HEK293 (cell line): ENCODE data around the gene WTAP.
A peak's percentile ranks its signal among the peaks of the same experiment; 100 is the strongest.

ENCODE experiments used
- BCL11A ChIP-seq: fragments of 450-650 bp; formaldehyde crosslinking; IDR thresholded peaks from 2 replicates; pipeline ENCODE4 v1.5.1; 2016; ENCODE audit warnings: low read depth, missing biosample characterization, missing genetic modification characterization
- HOXC10 ChIP-seq: sonication (generic); formaldehyde crosslinking; IDR thresholded peaks from 2 replicates; pipeline ENCODE4 v1.8.1; 2023; ENCODE audit warnings: mild to moderate bottlenecking, missing genetic modification reagents
- KLF10 ChIP-seq: fragments of 450-650 bp; IDR thresholded peaks from 2 replicates; pipeline ENCODE4 v1.5.1; 2018; ENCODE audit warnings: missing biosample characterization, mild to moderate bottlenecking, missing genetic modification characterization
- KLF9 ChIP-seq: fragments of 450-650 bp; formaldehyde crosslinking; IDR thresholded peaks from 2 replicates; pipeline ENCODE4 v1.5.1; 2016; ENCODE audit warnings: missing biosample characterization, missing genetic modification characterization, low read depth
- MEIS1 ChIP-seq: sonication (generic); formaldehyde crosslinking; IDR thresholded peaks from 2 replicates; pipeline ENCODE4 v1.8.1; 2022; ENCODE audit warnings: missing genetic modification reagents, mild to moderate bottlenecking, borderline replicate concordance
- SCRT1 ChIP-seq: fragments of 450-650 bp; formaldehyde crosslinking; IDR thresholded peaks from 2 replicates; pipeline ENCODE4 v1.5.1; 2016; ENCODE audit warnings: missing biosample characterization, missing genetic modification characterization, borderline replicate concordance
- WT1 ChIP-seq: fragments of 450-650 bp; formaldehyde crosslinking; IDR thresholded peaks from 2 replicates; pipeline ENCODE4 v1.5.1; 2016; ENCODE audit warnings: missing biosample characterization, missing genetic modification characterization
- YY1 ChIP-seq: fragments of 450-650 bp; formaldehyde crosslinking; IDR thresholded peaks from 2 replicates; pipeline ENCODE4 v1.5.1; 2018; ENCODE audit warnings: missing biosample characterization, missing genetic modification characterization
- ZFP41 ChIP-seq: fragments of 450-650 bp; formaldehyde crosslinking; IDR thresholded peaks from 2 replicates; pipeline ENCODE4 v1.5.1; 2016; ENCODE audit warnings: missing biosample characterization, missing genetic modification characterization, borderline replicate concordance
- ZNF114 ChIP-seq: fragments of 450-650 bp; formaldehyde crosslinking; IDR thresholded peaks from 2 replicates; pipeline ENCODE4 v1.5.0; 2017; ENCODE audit warnings: missing biosample characterization, missing genetic modification characterization
- ZNF121 ChIP-seq: fragments of 450-650 bp; formaldehyde crosslinking; IDR thresholded peaks from 2 replicates; pipeline ENCODE4 v1.5.1; 2016; ENCODE audit warnings: missing biosample characterization, missing genetic modification characterization
- ZNF133 ChIP-seq: fragments of 450-650 bp; formaldehyde crosslinking; IDR thresholded peaks from 2 replicates; pipeline ENCODE4 v1.5.1; 2016; ENCODE audit warnings: missing biosample characterization, missing genetic modification characterization
- ZNF19 ChIP-seq: fragments of 450-650 bp; formaldehyde crosslinking; IDR thresholded peaks from 2 replicates; pipeline ENCODE4; 2016; ENCODE audit warnings: missing biosample characterization, missing genetic modification characterization, low read depth
- ZNF266 ChIP-seq: fragments of 450-650 bp; formaldehyde crosslinking; IDR thresholded peaks from 2 replicates; pipeline ENCODE4 v1.5.1; 2016; ENCODE audit warnings: missing biosample characterization, missing genetic modification characterization, low read depth
- ZNF302 ChIP-seq: fragments of 450-650 bp; formaldehyde crosslinking; IDR thresholded peaks from 2 replicates; pipeline ENCODE4 v1.5.1; 2016; ENCODE audit warnings: missing biosample characterization, missing genetic modification characterization, low read depth
- ZNF335 ChIP-seq: fragments of 450-650 bp; formaldehyde crosslinking; conservative IDR thresholded peaks from 2 replicates; pipeline ENCODE4 v1.5.1; 2016; ENCODE audit warnings: missing biosample characterization, missing genetic modification characterization
- ZNF354C ChIP-seq: fragments of 450-650 bp; formaldehyde crosslinking; IDR thresholded peaks from 2 replicates; pipeline ENCODE4 v1.5.1; 2016; ENCODE audit warnings: missing biosample characterization, missing genetic modification characterization, low read depth, borderline replicate concordance
- ZNF394 ChIP-seq: fragments of 450-650 bp; formaldehyde crosslinking; IDR thresholded peaks from 2 replicates; pipeline ENCODE4 v1.5.1; 2016; ENCODE audit warnings: missing biosample characterization, missing genetic modification characterization, mild to moderate bottlenecking, moderate library complexity, borderline replicate concordance
- ZNF624 ChIP-seq: fragments of 450-650 bp; formaldehyde crosslinking; IDR thresholded peaks from 2 replicates; pipeline ENCODE4 v1.5.1; 2017; ENCODE audit warnings: missing biosample characterization, missing genetic modification characterization
- ZNF707 ChIP-seq: fragments of 450-650 bp; formaldehyde crosslinking; IDR thresholded peaks from 2 replicates; pipeline ENCODE4 v1.5.1; 2016; ENCODE audit warnings: missing biosample characterization, missing genetic modification characterization
- ZNF76 ChIP-seq: fragments of 450-650 bp; formaldehyde crosslinking; IDR thresholded peaks from 2 replicates; pipeline ENCODE4; 2016; ENCODE audit warnings: low read depth, missing biosample characterization, missing genetic modification characterization, borderline replicate concordance
- ZNF785 ChIP-seq: fragments of 450-650 bp; formaldehyde crosslinking; IDR thresholded peaks from 2 replicates; pipeline ENCODE4 v1.5.1; 2016; ENCODE audit warnings: missing biosample characterization, missing genetic modification characterization
- ZNF791 ChIP-seq: fragments of 450-650 bp; formaldehyde crosslinking; IDR thresholded peaks from 2 replicates; pipeline ENCODE4 v1.5.1; 2016; ENCODE audit warnings: missing biosample characterization, missing genetic modification characterization
- TF ChIP-seq, protein P1 (sequence below): fragments of 450-650 bp; formaldehyde crosslinking; IDR thresholded peaks from 2 replicates; pipeline ENCODE4 v1.5.1; 2016; ENCODE audit warnings: missing biosample characterization, missing genetic modification characterization
- TF ChIP-seq, protein P2 (sequence below): fragments of 450-650 bp; formaldehyde crosslinking; IDR thresholded peaks from 2 replicates; pipeline ENCODE4 v1.5.1; 2016; ENCODE audit warnings: missing biosample characterization, missing genetic modification characterization
- TF ChIP-seq, protein P3 (sequence below): fragments of 450-650 bp; IDR thresholded peaks from 2 replicates; pipeline ENCODE4 v1.5.1; 2018; ENCODE audit warnings: missing biosample characterization, missing genetic modification characterization
- TF ChIP-seq, protein P4 (sequence below): fragments of 450-650 bp; formaldehyde crosslinking; IDR thresholded peaks from 2 replicates; pipeline ENCODE4 v1.5.1; 2016; ENCODE audit warnings: missing biosample characterization, missing genetic modification characterization
- TF ChIP-seq, protein P5 (sequence below): fragments of 450-650 bp; formaldehyde crosslinking; IDR thresholded peaks from 2 replicates; pipeline ENCODE4 v1.5.1; 2017; ENCODE audit warnings: missing biosample characterization, missing genetic modification characterization

WTAP gene

DNA sequence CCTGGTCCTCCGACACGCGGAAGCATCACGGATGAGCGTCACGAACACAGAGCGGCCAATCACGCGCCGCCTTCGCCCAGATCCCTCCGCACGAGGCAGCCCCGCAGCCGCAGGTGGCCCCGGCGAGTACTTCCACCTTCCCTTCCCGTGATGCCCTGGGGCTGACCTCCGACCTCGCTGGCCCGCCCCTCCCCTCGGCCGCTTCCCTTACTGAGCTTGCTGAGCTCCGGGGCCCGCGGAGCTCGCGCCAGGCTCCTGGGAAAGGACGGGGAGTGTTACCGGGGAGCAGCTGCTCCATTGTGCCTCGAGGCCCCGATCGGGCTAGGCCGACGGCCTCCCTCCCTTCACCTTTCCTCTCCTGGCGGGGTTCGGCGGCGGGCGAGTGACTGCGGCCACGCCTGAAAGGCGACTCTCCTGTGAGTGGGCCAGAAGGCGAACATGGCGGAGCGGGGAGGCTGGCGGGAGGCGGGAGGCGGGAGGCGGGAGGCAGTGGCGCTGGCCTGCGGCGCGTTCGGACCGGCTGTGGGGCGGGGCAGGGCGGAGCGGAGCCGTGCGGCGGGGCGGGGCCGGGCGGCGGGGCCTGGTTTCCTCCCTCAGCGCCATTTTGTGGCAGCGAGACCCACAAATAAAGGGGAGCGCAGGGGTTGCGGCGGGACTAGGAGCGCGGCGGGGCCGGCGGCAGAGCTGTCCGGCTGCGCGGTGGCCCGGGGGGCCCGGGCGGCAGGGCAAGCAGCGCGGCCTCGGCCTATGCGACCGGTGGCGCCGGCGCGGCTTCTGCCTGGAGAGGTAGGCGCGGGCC lies at the start of gene WTAP (continued):
- TF ChIP-seq YY1 (tag by site-specific recombination) (peak; percentile 87), KLF10 (no peak; the same call in 1 of the 2 replicates), ZNF707 (tag by site-specific recombination) (no peak; the same call in 1 of the 2 replicates), WT1 (tag by site-specific recombination) (peak; percentile 78), MEIS1 (CRISPR knock-in tag) (no peak), ZNF791 (tag by site-specific recombination) (no peak), HOXC10 (peak; percentile 96), KLF9 (tag by site-specific recombination) (peak; percentile 93), ZNF133 (tag by site-specific recombination) (no peak), ZNF114 (tag by site-specific recombination) (no peak), ZNF19 (tag by site-specific recombination) (no peak), ZNF266 (tag by site-specific recombination) (0 out of 2 replicates have a peak, but pooled peaks have one; percentile 27), ZFP41 (no peak), SCRT1 (tag by site-specific recombination) (peak; percentile 97), ZNF624 (no peak), ZNF785 (tag by site-specific recombination) (peak; percentile 91; the same call in 1 of the 2 replicates), ZNF76 (tag by site-specific recombination) (peak; percentile 97), ZNF121 (peak; percentile 67; the same call in 1 of the 2 replicates), ZNF394 (peak; percentile 88), ZNF335 (tag by site-specific recombination) (peak; percentile 75), ZNF302 (tag by site-specific recombination) (peak; percentile 8; the same call in 1 of the 2 replicates), BCL11A (tag by site-specific recombination) (peak; percentile 95), ZNF354C (tag by site-specific recombination) (no peak)
- TF ChIP-seq, protein P1, sequence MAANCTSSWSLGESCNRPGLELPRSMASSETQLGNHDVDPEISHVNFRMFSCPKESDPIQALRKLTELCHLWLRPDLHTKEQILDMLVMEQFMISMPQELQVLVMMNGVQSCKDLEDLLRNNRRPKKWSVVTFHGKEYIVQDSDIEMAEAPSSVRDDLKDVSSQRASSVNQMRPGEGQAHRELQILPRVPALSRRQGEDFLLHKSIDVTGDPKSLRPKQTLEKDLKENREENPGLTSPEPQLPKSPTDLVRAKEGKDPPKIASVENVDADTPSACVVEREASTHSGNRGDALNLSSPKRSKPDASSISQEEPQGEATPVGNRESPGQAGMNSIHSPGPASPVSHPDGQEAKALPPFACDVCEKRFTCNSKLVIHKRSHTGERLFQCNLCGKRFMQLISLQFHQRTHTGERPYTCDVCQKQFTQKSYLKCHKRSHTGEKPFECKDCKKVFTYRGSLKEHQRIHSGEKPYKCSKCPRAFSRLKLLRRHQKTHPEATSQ (tag by site-specific recombination), result peak; percentile 95; the same call in 1 of the 2 replicates
- TF ChIP-seq, protein P2, sequence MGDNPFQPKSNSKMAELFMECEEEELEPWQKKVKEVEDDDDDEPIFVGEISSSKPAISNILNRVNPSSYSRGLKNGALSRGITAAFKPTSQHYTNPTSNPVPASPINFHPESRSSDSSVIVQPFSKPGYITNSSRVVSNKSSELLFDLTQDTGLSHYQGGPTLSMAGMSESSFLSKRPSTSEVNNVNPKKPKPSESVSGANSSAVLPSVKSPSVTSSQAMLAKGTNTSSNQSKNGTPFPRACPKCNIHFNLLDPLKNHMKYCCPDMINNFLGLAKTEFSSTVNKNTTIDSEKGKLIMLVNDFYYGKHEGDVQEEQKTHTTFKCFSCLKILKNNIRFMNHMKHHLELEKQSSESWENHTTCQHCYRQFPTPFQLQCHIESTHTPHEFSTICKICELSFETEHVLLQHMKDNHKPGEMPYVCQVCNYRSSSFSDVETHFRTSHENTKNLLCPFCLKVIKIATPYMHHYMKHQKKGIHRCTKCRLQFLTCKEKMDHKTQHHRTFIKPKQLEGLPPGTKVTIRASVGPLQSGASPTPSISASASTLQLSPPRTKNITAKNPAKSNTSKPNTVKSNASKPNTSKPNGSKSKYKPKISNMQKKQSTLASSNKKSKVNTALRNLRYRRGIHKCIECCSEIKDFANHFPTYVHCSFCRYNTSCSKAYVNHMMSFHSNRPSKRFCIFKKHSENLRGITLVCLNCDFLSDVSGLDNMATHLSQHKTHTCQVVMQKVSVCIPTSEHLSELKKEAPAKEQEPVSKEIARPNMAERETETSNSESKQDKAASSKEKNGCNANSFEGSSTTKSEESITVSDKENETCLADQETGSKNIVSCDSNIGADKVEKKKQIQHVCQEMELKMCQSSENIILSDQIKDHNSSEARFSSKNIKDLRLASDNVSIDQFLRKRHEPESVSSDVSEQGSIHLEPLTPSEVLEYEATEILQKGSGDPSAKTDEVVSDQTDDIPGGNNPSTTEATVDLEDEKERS (tag by site-specific recombination), result peak; percentile 20; the same call in 1 of the 2 replicates
- TF ChIP-seq, protein P3, sequence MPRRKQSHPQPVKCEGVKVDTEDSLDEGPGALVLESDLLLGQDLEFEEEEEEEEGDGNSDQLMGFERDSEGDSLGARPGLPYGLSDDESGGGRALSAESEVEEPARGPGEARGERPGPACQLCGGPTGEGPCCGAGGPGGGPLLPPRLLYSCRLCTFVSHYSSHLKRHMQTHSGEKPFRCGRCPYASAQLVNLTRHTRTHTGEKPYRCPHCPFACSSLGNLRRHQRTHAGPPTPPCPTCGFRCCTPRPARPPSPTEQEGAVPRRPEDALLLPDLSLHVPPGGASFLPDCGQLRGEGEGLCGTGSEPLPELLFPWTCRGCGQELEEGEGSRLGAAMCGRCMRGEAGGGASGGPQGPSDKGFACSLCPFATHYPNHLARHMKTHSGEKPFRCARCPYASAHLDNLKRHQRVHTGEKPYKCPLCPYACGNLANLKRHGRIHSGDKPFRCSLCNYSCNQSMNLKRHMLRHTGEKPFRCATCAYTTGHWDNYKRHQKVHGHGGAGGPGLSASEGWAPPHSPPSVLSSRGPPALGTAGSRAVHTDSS (tag by site-specific recombination), result peak; percentile 10; the same call in 1 of the 2 replicates
- TF ChIP-seq, protein P4, sequence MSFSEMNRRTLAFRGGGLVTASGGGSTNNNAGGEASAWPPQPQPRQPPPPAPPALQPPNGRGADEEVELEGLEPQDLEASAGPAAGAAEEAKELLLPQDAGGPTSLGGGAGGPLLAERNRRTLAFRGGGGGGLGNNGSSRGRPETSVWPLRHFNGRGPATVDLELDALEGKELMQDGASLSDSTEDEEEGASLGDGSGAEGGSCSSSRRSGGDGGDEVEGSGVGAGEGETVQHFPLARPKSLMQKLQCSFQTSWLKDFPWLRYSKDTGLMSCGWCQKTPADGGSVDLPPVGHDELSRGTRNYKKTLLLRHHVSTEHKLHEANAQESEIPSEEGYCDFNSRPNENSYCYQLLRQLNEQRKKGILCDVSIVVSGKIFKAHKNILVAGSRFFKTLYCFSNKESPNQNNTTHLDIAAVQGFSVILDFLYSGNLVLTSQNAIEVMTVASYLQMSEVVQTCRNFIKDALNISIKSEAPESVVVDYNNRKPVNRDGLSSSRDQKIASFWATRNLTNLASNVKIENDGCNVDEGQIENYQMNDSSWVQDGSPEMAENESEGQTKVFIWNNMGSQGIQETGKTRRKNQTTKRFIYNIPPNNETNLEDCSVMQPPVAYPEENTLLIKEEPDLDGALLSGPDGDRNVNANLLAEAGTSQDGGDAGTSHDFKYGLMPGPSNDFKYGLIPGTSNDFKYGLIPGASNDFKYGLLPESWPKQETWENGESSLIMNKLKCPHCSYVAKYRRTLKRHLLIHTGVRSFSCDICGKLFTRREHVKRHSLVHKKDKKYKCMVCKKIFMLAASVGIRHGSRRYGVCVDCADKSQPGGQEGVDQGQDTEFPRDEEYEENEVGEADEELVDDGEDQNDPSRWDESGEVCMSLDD (tag by site-specific recombination), result peak; percentile 88
- TF ChIP-seq, protein P5, sequence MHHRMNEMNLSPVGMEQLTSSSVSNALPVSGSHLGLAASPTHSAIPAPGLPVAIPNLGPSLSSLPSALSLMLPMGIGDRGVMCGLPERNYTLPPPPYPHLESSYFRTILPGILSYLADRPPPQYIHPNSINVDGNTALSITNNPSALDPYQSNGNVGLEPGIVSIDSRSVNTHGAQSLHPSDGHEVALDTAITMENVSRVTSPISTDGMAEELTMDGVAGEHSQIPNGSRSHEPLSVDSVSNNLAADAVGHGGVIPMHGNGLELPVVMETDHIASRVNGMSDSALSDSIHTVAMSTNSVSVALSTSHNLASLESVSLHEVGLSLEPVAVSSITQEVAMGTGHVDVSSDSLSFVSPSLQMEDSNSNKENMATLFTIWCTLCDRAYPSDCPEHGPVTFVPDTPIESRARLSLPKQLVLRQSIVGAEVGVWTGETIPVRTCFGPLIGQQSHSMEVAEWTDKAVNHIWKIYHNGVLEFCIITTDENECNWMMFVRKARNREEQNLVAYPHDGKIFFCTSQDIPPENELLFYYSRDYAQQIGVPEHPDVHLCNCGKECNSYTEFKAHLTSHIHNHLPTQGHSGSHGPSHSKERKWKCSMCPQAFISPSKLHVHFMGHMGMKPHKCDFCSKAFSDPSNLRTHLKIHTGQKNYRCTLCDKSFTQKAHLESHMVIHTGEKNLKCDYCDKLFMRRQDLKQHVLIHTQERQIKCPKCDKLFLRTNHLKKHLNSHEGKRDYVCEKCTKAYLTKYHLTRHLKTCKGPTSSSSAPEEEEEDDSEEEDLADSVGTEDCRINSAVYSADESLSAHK (tag by site-specific recombination), result peak; percentile 72
